Measurements from ENCODE around the gene IRF8.

Gene IRF8

GRCh38 chr16:85970016-85970733, 71.2 kb downstream of the IRF8 start:
- DNase-seq (ENCODE audit: insufficient read length) (no peak), FAIRE-seq (no peak)
- TF ChIP-seq POLR2AphosphoS5 (IDR thresholded peaks at IDR 0.05; ENCODE audit: low read depth, low read length) (no peak), TAF1 (IDR thresholded peaks at IDR 0.05; ENCODE audit: borderline replicate concordance, low read depth, low read length) (no peak), POLR2A (IDR thresholded peaks at IDR 0.05; ENCODE audit: low read depth, low read length) (no peak)

- no peak for DNase-seq (ENCODE audit: insufficient read length)
- no peak for TF ChIP-seq TAF1 (IDR thresholded peaks at IDR 0.05; ENCODE audit: borderline replicate concordance, low read depth, low read length)
- no peak for TF ChIP-seq POLR2AphosphoS5 (IDR thresholded peaks at IDR 0.05; ENCODE audit: low read depth, low read length)
- TF ChIP-seq POLR2A (IDR thresholded peaks at IDR 0.05; ENCODE audit: low read depth, low read length): no peak
These were observed 71.8 kb downstream of the IRF8 start for GRCh38 chr16:85970738-85971137.

More at GRCh38 chr16:85970738-85971137, 71.8 kb downstream of the IRF8 start:
- FAIRE-seq: no peak
